Fibroblast of lung (primary cell): ENCODE measurements around the gene PCSK6.

Experiments
- CTCF ChIP-seq, 2 donors: IDR thresholded peaks in 1 of 2; conservative IDR thresholded peaks in 1 of 2; 1 replicate in 1 of 2; 2 replicates in 1 of 2; pipeline ENCODE4 v1.5.1; 2011 to 2012; ENCODE audit warnings: low read length in 2 of 2, control low read depth in 1 of 2, inconsistent platforms in 1 of 2, low read depth in 1 of 2, mild to moderate bottlenecking in 1 of 2
- EZH2 ChIP-seq: IDR thresholded peaks from 2 replicates; pipeline ENCODE4 v1.5.1; 2012; ENCODE audit warnings: low read length, control low read depth, mild to moderate bottlenecking; ENCODE audit errors: missing control alignments

GRCh38 chr15:101490922-101491733, 1.6 kb upstream of the PCSK6 start:
- TF ChIP-seq CTCF (conservative IDR thresholded peaks at IDR 0.05 in 1 of 2, IDR thresholded peaks at IDR 0.05 in 1 of 2; ENCODE audit: low read depth in 1 of 2, low read length in 2 of 2): no peak
- TF ChIP-seq EZH2: no peak
